Body of pancreas (tissue), 4 donors: ENCODE measurements around the gene SRRM5.

Experiments
- CTCF ChIP-seq, 7 experiments: fragments of 450-650 bp in 4 of 7; fragments of 200-600 bp in 3 of 7; sonication (generic) in 3 of 7; IDR thresholded peaks; one replicate each; pipeline ENCODE4 v1.5.1; 2016 to 2019; ENCODE audit warnings: antibody characterized with exemption in 7 of 7
- POLR2A ChIP-seq, 3 donors: fragments of 450-650 bp; IDR thresholded peaks; one replicate each; pipeline ENCODE4 v1.6.1; 2016; ENCODE audit warnings: antibody characterized with exemption in 3 of 3, mild to moderate bottlenecking in 2 of 3

GRCh38 chr19:43582495-43582894 lies 29.4 kb upstream of the SRRM5 start:
- TF ChIP-seq CTCF (IDR thresholded peaks at IDR 0.05) (no peak), POLR2A (IDR thresholded peaks at IDR 0.05) (no peak)
